M059J (cell line): Measurements from ENCODE around the gene DNAL4. TPM values are rescaled to one million over a fixed set of nuclear protein-coding genes. Genes with fewer than 3 reads are reported as not detected.
A peak's percentile ranks its signal among the peaks of the same experiment; 100 is the strongest.

Experiments used
- DNase-seq: peaks from one replicate; pipeline ENCODE4 v3.0.0-alpha.2; 2012; ENCODE audit warnings: low read depth
- total RNA-seq: library from RNA; depleted of rRNA; stranded (reverse); fragments of >200 nt; shearing (Covaris generic); gene quantifications from 2 replicates; pipeline ENCODE4 v1.2.3, GENCODE V29; 2014

Gene DNAL4
- total RNA-seq, 1 experiment from 2014 or later, result 6.9 TPM

DNA sequence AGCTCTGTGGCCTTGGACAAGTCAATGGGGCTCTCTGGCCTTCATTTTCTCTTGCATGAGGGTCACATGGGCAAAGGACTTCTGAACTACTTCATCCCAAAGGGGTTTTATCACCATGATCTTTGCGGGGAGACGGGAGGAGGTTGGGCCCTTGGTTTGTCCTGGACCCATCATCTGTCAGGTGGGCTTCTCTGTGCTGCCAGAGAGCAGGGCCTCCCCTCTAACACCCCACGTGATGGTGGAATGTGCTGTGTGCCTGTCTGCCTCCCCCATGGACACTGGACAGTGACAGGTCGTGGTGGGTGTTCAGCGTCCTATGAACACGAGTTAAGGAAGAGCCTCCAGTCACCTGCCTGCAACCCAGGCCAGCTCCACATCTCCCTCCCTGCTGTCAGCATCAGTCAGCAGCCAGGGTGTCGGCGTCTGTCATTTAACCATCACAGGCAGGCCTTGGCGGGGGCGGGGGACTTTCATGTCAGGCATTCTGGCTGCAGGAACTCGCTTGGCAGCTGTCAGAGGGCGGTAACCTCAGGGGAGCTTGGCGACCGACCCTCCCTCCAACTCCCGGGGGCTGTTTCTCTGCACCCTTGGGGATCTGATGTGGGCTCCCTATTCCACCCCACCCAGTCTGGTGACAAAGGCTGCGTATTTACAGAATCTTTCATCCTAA lies 35.5 kb downstream of the DNAL4 start:
- DNase-seq, result no peak

DNA sequence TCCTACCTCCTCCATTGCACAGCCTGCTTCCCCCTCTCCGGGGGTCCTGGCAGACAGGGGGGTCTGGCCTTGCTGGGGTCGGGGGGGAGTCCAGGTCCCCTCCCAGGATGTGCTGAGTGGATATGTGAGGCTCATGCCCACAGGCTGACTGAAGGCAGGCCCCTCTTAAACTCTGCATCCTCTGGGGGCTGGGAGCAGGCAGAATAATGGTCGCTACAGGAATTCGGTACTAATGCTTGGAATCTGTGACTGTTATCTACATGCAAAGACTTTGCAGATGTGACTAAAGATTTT lies 36.5 kb downstream of the DNAL4 start:
- DNase-seq, result no peak

DNA sequence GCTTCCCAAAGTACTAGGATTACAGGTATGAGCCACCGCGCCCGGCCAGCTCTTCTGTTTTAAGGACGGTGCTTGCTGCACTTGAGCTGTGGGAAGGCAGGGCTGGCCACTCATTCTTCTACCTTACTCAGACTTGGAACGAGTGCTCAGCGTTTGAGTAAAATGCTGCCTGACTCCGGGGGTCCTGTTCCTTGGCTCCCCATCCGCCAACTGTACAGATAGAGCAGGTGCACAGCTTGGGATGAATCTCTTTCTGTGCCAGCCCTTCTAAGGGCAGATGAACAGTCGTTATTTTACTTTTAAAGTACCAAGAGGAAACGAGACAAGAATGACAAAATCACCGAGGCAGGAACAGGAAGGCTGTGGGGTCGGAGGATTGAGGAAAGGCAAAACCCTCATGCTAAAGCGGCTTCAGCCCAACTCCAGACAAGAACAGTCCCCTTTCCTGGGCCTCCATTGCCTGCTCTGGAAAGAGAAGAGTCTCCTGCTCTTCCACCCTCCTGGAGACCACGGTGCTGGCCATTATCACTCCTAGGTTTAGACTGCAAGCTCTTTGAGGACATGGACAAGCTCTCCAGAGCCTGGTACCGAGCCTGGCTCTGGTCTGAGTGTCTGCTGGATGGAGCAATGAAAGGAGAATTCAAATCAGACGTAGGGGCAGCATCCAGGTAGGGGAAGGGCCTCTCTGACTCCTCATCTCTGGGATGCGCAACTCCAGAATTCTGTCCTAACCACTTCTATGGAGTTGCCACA lies 37.1 kb downstream of the DNAL4 start:
- no peak for DNase-seq

DNA sequence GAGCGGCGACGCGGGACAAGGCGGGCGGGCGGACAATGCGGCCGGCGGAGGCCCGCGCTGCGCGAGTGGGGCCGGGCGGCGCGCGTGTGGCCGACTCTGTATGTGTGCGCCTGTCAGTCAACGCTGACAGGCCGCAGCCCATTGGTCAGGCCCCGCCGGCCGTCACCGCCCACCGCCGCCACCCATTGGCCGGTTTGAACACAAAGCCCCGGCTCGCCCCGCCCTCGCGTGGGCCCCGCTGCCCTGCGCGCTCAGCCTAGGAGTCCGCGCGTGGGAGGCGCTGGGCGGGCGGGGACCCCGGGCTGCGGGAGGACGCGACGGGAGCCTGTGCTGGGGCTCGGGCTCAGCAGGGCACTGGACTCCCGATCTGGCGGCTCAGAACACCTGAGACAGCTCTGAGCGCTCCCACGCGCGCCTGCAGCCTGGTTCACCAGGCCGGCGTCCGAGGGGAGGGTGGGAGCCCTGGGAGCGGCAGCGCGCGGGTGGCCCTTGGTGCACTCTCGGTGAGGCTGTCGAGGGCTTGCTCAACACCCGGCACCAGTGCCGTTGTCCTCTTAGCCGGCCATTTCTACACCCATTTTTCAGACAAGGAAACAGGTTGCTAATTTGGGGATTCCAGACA lies 37.9 kb downstream of the DNAL4 start, which contains the start of gene SUN2:
TSS of gene SUN2 (minus strand) at position 88 of the 622 bp plus-strand sequence. CDS start 3,370 bp downstream, outside the sequence.
- peak; percentile 71 for DNase-seq

DNA sequence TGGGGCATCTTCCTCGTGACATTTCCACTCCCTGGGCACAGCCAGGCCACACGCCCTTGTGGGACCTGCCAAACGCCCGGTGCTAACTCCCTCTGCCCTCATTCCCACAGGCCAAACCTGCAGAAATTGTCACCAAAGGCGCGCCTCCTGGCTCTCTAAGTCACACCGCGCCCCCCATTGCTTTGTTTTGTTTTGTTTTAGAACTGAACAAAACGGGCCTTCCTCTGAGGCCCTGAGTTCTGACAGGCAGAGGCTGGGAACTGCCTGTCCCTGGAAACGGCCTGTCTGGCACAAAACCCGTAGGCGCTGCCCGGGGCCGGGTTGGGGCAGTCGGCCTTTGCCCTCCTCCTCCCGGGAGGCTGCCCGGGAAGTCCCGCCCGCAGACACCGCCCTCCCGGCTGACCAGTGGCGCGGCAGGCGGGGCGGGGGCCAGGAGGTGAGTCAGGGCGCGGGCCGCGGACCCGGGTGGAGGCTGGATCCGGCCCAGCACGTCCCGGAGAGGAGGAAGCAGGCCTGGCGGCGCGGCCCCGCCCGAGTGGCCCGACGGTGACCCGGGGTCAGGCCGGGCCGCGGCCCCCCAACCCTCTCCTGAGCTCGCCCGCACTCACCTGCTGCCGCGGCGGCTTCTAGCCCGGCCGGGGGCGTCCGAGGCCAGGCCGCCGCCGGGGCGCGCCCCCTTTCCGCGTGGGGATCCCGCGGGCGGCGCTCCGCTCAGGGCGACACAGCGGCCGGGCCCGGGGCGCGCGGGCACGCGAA lies 38.6 kb downstream of the DNAL4 start:
- peak; percentile 84 for DNase-seq

DNA sequence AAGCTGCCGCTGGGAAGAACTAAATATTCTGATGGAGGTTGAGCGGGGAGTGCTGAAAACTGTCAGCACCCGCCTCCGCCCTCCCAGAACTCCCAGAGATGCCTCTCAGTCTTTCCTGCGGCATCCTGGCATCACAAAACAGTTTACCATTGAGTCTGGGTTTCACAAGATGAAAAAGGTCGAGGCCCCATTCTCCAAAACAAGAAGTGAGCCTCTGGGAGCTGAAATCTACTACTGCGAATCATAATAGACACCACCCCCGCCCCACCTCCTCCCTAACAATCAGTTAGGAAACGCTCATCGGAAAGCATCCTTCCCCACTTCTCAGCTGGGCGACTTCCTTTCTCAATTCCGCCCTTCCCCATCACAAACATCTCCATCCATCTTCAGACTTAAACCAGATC lies 39.2 kb downstream of the DNAL4 start:
- no peak for DNase-seq

DNA sequence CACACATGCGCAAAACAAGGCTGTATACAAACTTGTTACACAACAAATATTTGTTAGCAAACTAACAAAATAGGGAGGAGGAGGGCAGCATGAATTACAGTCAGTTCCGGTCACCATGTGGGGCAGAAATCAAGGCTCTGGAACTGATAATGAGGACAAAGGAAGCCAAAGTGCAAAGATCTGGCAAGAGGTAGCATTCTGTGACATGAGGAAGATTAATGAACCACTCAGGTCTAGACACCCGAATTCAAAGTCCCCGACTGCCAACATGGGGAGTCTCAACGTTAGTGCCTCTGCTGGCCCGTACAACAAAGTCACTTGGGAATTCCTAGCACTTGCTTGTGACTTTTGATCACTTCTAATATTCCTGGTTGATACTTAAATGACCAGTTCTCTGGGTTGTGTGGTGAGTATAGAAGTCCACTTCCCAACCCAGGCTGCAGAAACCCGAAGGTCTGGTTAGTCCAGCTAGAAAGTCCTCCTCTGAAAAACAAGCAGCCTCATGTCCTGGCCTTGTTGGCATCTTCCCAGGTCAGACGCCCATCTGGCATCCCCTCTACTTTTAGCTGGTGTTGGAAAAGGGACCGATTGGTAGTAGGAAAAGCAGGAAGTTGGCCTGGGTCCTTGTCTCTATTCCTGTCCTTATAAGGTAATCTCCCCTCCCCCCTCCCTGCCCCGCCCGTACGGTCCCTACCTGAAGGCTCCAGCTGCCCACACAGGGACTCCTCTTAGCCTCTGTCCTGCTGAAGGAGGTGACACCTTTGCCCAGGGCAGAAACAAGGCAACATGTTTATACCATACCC lies 39.8 kb downstream of the DNAL4 start:
- DNase-seq, result no peak

DNA sequence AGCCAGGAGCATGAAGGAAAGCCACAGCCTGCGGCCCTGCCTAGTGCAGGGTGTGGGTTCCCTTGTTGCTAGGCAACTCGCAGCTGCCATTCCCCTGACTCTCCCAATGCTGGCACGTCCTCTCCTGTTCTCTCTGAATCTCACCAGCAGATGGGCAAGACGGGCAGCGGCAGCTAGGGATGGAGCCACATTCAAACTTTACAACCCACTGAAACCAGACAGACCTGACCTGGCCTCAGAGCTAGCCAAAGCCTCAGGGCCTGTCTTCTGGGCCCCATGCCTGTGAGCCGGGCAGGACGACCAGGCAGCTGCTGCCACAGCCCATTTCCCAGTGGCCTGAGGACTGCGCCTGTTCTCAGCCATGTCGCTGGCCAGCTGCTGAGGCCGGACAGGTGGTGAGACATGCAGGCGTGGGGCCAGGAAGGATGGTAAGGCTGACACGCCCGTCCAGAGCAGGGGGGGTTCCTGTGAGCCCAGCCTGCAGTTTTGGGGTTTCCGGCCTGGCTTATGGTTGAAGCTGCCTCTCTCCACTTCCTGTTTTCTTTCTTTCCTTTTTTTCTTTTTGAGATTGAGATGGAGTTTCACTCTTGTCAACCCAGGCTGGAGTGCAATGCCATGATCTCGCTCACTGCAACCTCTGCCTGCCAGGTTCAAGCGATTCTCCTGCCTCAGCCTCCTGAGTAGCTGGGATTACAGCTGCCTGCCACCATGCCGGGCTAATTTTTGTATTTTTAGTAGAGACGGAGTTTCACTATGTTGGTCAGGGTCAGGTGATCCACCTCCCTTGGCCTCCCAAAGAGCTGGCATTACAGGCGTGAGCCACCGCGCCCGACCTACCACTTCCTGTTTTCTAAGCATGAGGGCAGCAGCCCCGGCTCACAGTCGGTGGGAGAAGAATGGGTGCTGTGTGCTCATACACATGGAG lies 42.3 kb downstream of the DNAL4 start:
- no peak for DNase-seq

DNA sequence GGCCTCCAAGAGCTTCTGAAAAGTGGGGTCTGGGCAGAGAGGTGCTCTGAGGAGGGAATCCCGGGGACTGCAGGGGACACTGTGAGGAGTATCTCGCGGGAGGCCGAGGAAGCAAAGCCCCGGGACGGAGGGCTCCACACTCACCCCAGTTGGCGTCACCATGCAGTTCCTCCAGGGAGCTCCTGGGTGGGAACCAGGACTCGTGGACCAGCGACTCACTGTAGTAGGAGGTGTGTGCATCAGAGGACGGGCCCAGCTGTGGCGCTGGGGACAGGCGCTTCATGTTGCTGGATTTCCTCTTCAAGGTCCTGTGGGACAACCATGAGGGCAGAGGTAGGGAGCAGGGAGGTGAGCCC lies 42.9 kb downstream of the DNAL4 start:
- DNase-seq, result no peak

DNA sequence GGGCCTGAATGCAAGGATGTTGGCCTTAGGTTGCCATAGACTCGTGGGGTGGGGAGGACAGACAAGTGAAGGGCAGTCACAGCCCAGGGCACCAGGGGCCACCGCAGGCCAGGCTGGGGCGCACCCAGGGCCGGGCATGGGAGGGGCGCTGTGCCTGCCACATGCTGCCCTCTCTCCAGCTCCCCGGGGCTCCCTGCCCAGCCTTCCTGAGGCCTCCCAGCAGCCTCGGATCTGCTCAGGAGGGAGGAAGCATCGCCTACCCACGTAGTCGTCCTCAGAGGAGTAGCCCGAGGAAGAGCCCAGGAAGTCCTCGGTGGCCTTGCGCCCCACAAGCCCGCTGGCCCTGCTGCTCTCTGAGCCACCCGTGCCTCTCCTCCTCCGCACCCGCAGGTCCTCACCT lies 43.3 kb downstream of the DNAL4 start:
- DNase-seq, result no peak

DNA sequence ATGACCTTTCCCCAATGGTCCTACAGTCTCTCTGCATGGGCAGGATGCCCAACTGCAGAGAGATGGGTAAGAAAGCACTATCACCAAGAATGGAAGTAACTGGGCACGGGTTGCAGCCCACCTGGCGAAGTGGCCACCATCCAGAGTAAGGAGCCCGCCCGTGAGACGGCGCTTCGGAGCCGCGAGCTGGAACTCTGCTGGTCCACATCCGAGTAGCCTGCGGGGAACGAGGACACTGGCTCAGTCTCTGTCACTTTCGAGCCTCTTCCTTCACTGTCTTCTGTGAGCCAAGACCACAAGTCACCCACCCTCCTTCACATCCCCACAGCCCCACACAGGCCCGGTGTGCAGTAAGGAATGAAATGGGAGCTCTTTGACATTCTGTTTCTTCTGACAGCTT lies 43.8 kb downstream of the DNAL4 start:
- DNase-seq, result no peak

DNA sequence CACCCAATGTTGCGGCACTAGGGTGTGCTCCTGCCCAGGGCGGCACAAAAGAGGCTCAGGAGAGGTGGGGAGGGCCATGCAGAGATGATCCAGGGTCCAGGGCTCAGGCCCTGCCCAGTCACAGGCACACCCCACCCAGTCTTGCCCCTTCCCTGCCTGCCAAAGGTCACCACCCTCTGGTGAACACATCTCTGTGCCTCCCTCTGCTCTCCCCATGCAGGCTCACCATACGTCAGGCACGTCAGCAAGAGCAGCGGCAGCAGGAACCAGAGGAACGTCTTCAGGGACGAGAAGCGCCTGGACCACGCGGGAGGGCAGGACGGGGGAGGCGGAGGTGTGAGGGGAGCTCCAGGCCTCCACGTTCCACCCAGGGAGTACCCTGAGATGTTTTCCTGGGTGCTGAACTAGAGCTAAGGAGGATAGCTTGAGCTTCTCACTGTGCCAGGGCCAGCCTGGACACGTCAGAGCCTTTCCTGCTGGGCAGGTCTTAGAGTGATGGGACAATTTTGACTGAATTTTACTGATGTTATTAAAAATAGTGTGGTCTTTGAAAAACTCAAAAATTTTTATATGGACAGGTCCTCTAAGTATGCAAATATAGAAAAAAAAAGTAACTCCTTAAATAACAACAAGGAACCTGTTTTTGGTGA lies 45.3 kb downstream of the DNAL4 start:
- no peak for DNase-seq

DNA sequence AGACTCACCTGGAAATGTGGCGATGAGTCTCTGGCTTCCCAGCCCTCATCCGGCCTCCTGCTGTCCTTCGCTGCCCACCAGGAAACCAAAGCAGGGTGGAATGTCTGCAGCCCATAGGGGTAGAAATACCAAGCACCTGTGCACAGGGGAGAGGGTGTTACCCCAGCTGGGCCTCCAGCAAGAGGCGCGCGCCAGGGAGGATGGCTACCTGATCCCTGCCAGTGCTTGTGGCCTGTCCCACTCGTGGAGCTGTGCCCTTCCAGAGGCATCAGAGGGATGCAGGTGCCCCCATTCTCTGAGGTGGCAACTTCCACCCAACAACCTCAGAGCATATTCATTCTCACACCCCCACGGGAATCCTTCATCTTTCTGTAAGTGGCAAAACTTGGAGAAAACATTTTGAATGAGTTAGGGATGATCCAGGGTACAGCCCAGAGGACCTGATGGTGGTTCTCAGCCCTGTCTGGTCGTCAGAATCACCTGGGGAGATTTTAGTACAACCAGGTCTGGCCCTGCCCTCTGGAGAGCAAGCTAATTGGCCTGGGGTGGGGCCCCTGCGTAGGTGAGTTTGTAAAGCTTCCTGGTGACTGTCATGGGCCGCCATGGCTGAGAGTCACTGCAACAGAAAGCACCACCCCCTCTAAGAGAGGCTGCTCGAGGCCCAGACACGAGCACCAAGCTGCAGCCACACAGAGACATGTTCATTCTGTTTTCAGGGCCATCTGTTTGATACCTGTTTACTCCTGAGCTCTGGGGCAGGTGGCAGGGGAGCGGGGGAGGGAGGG lies 48.1 kb downstream of the DNAL4 start:
- no peak for DNase-seq

DNA sequence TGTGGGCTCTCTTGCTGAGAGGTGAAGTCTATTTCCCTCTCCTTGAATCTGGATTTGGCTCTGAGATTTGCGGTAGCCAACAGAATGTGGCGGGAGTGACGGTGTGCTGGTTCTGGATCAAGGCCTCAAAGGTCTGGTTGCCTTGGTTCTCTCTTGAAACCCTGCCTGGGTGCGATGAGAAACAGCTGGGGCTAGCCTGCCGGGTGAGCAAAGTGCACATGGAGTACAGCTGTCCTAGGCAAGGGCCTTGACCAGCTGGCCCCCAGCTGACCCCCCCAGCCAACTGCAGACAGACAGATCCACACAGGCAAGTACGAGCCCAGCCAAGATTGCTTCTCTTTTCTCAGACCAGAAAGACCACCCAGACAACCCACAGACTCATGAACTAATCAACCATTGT lies 49.0 kb downstream of the DNAL4 start:
- no peak for DNase-seq

DNA sequence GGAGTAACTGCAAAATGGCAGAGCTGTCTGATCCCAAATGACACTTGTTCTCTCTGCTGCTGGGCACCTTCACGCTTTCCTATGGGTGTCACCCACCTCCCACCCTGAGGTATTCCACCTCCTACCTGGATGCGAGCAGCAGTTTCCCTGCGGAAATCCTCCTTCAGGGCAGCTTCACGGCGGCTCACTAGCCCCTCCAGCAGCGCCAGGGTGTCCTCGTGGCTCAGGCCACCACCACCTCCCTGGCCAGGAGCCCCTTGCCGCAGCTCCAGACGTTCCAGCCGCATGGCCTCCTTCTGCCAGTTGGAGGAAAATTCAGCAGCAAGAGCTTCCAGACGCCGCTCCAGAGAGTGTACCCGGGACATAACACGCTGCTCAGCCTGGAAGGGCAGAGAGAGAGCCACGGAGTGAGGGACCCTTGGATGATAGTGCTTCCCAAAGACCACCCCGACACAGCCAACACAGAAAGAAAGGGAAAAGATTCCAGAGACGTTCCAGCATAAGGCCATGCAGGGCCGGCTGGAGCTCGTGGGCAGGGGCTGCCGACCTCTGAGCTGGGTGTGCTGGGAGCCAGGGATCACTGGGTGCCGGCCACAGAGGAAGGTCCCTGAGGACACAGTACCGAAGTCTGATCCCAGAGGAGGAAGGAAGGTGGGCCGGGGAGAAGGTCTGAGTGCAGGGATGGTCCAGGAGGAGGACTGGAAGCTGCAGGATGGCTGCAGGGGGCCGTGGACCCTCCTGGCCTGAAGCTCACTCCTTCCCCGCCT lies 51.6 kb downstream of the DNAL4 start:
- no peak for DNase-seq

DNA sequence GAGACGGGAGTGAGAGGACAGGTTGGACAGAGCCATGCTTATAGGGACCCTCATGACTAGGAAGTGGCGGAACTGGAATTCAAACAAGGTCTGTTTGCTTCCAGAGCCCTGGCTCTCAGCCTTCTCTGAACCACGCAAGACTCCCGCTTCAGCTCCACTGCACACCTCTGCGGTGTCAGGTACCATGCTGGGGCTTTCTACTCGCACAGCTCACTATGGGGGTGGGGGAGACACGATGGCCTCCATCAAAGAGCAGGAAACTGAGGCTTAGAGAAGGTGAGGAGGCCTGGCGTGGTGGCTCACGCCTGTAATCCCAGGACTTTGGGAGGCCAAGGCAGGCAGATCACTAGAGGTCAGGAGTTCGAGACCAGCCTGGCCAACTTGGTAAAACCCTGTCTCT lies 52.4 kb downstream of the DNAL4 start:
- DNase-seq, result no peak

DNA sequence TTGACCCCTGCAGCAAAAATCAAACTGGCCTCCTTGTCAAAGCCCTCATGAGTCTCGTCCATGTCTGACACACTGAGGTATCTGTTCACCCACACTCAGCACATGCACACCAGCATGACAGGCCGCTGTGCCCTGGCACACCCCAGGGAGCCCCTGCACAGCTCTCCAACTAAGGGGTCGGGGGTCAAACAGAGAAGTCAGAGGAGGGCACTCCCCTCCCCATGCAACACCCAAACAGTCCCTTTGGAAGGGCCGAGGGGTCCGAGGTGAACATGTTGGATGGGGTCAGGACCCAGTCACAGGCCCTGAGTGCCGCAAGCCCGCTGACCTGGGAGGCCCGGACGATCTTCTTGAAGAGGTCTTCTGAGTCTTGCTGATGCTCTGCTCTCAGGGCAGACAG lies 52.8 kb downstream of the DNAL4 start:
- DNase-seq, result no peak

DNA sequence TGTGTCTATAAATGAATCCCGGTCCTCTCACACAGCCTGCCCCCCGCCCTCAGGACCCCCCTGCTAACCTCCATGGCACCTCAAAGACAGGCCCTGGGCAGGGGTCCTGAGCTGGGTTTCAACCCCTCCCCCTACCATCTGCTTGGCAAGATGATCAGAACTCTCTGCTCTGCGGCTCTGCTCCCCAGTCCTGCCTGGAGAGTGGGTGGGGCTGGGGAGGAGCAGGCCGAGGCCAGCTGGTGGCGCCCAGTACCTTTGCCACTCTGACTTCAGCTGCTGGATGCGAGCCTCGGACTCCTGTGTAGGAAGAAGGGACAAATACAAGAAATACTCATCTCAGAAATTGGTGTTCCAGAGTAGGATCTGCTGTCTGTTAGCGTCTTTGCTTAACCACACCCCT lies 53.2 kb downstream of the DNAL4 start:
- no peak for DNase-seq
